ENCODE data around the gene CAD. TPM values are rescaled to one million over a fixed set of nuclear protein-coding genes. Genes with fewer than 3 reads are reported as not detected.

Gene CAD
- total and polyA plus RNA-seq, 10 of the 15 experiments (the other 5 are each of a cell fraction or from before 2014, with no cell fraction given): 7.6 to 119 (median 50.7) TPM

GRCh38 chr2:27225526-27225925 lies 8.4 kb downstream of the CAD start:
- BruUV-seq (replicated peaks): no TSS peak
- no peak for FAIRE-seq

GRCh38 chr2:27227501-27227900 lies 10.3 kb downstream of the CAD start:
- WGBS (ENCODE audit: insufficient coverage, insufficient replicate concordance, low lambda C conversion rate, missing lambda C conversion rate): 93% methylated on average over 2 of the region's 2 CpGs
- no peak for FAIRE-seq
- Histone ChIP-seq H3K9me3 (replicated peaks; ENCODE audit: control insufficient read depth, insufficient read depth, low read length) (no peaks in the 10 kb centered on the region), H3K9ac (ENCODE audit: control insufficient read depth, insufficient read depth, low read length) (no peak overlapping the region), H4K20me1 (ENCODE audit: control insufficient read depth, insufficient read depth) (no peaks in the 10 kb centered on the region), H3K79me2 (ENCODE audit: control insufficient read depth, insufficient read depth, low read length) (no peaks in the 10 kb centered on the region), H2AFZ (ENCODE audit: control insufficient read depth, low read depth, low read length) (no peak overlapping the region), H3K36me3 (ENCODE audit: control insufficient read depth in 2 of 2, insufficient read depth in 2 of 2, low read length in 1 of 2) (peaks cover 34 to 45% of the 10 kb centered on the region in 2 experiments; a peak in 3 of 4 replicates), H3K4me2 (ENCODE audit: control insufficient read depth, insufficient read depth) (no peak overlapping the region), H3K27me3 (replicated peaks in 1 of 2; ENCODE audit: control insufficient read depth in 2 of 2, insufficient read depth in 2 of 2, low read length in 1 of 2) (no peaks in the 10 kb centered on the region), H3K4me3 (no peak overlapping the region), H3K4me1 (ENCODE audit: control insufficient read depth, insufficient read depth, low read length) (no peaks in the 10 kb centered on the region), H3K27ac (ENCODE audit: control insufficient read depth, insufficient read depth) (no peak overlapping the region)
- in situ Hi-C loops (cut with MboI) (no loop called here), intact Hi-C loops (cut with micrococcal nuclease; ENCODE audit: unreplicated experiment) (no loop called here)
- ChIA-PET CTCF (no interaction called here), POLR2A (no interaction called here), RAD21 (ENCODE audit: unreplicated experiment) (no interaction called here), SMC1A (ENCODE audit: uncharacterized antibody, unreplicated experiment) (no interaction called here)
- BruUV-seq (replicated peaks): no TSS peak
- ATAC-seq: no peak
- no peak for DNase-seq (ENCODE audit: low read depth, low spot score)
- TF ChIP-seq HCFC1 (IDR thresholded peaks at IDR 0.05; ENCODE audit: low read length) (no peak), ATF3 (IDR thresholded peaks at IDR 0.05; ENCODE audit: borderline replicate concordance, extremely low read depth, low read depth, low read length) (no peak), LARP7 (IDR thresholded peaks at IDR 0.05) (no peak), NRF1 (conservative IDR thresholded peaks at IDR 0.05; ENCODE audit: low read depth, low read length) (no peak), RELA (IDR thresholded peaks at IDR 0.05; ENCODE audit: borderline replicate concordance, partially characterized antibody) (no peak), PBX3 (IDR thresholded peaks at IDR 0.05; ENCODE audit: insufficient replicate concordance, low read depth, low read length) (no peak), SKIL (IDR thresholded peaks at IDR 0.05; ENCODE audit: low read depth, poor library complexity, severe bottlenecking) (no peak), RCOR1 (conservative IDR thresholded peaks at IDR 0.05; ENCODE audit: low read depth, low read length) (no peak), ZSCAN29 (IDR thresholded peaks at IDR 0.05) (no peak)

More at GRCh38 chr2:27225526-27225925, 8.4 kb downstream of the CAD start:
- no peak for DNase-seq (ENCODE audit: low read depth, low spot score)
- intact Hi-C loops (cut with micrococcal nuclease; ENCODE audit: unreplicated experiment) (no loop called here), in situ Hi-C loops (cut with MboI) (no loop called here)
- POLR2A ChIA-PET: interaction anchor here (0.5 kb wide), 1 partner anchor 1051 kb away, joined by 3 read pairs; no protein-coding TSS in a partner anchor
- Histone ChIP-seq H2AFZ (ENCODE audit: control insufficient read depth, low read depth, low read length) (no peak overlapping the region), H3K79me2 (ENCODE audit: control insufficient read depth, insufficient read depth, low read length) (no peaks in the 10 kb centered on the region), H3K4me3 (no peak overlapping the region), H3K4me2 (ENCODE audit: control insufficient read depth, insufficient read depth) (no peak overlapping the region), H3K9me3 (replicated peaks; ENCODE audit: control insufficient read depth, insufficient read depth, low read length) (no peaks in the 10 kb centered on the region), H3K36me3 (ENCODE audit: control insufficient read depth in 2 of 2, insufficient read depth in 2 of 2, low read length in 1 of 2) (peaks cover 26 to 36% of the 10 kb centered on the region in 2 experiments; a peak in 3 of 4 replicates), H3K9ac (ENCODE audit: control insufficient read depth, insufficient read depth, low read length) (no peak overlapping the region), H4K20me1 (ENCODE audit: control insufficient read depth, insufficient read depth) (no peaks in the 10 kb centered on the region), H3K27me3 (replicated peaks in 1 of 2; ENCODE audit: control insufficient read depth in 2 of 2, insufficient read depth in 2 of 2, low read length in 1 of 2) (no peaks in the 10 kb centered on the region), H3K27ac (ENCODE audit: control insufficient read depth, insufficient read depth) (no peak overlapping the region), H3K4me1 (ENCODE audit: control insufficient read depth, insufficient read depth, low read length) (no peaks in the 10 kb centered on the region)
- RAD21 ChIA-PET (ENCODE audit: unreplicated experiment): no interaction called here
- no peak for TF ChIP-seq BACH1 (IDR thresholded peaks at IDR 0.05; ENCODE audit: borderline replicate concordance)
- TF ChIP-seq SUPT20H (IDR thresholded peaks at IDR 0.05; ENCODE audit: borderline replicate concordance, control insufficient read depth, low read depth, low read length): no peak
- no peak for TF ChIP-seq MYC (IDR thresholded peaks at IDR 0.05; ENCODE audit: insufficient read depth, insufficient read length, insufficient replicate concordance, low read length, severe bottlenecking)
- no peak for TF ChIP-seq E2F4 (IDR thresholded peaks at IDR 0.05; ENCODE audit: low read depth, low read length)
- TF ChIP-seq PAX8 (IDR thresholded peaks at IDR 0.05): no peak
- SMC1A ChIA-PET (ENCODE audit: uncharacterized antibody, unreplicated experiment): no interaction called here
- CTCF ChIA-PET: no interaction called here
- WGBS (ENCODE audit: insufficient coverage, insufficient replicate concordance, low lambda C conversion rate, missing lambda C conversion rate): 91% methylated on average over 9 of the region's 9 CpGs
- no peak for ATAC-seq

Data from GM12878 (cell line).